IPS-18c (cell line): ENCODE measurements around the gene GCC1.

Experiments used
- H3K4me3 ChIP-seq: 2 replicates; pipeline ENCODE4 v1.7.0; 2013; ENCODE audit warnings: low read depth, mild to moderate bottlenecking, low read length, moderate library complexity; ENCODE audit not compliant: insufficient read depth
- H3K9me3 ChIP-seq: one replicate; pipeline ENCODE4 v1.6.1; 2013; ENCODE audit warnings: mild to moderate bottlenecking, low read length, moderate library complexity; ENCODE audit not compliant: control insufficient read depth, insufficient read depth

Gene GCC1

GRCh38 chr7:127595737-127596136 is 10.3 kb upstream of the GCC1 start:
- no peak overlapping the region for H3K4me3 ChIP-seq

DNA sequence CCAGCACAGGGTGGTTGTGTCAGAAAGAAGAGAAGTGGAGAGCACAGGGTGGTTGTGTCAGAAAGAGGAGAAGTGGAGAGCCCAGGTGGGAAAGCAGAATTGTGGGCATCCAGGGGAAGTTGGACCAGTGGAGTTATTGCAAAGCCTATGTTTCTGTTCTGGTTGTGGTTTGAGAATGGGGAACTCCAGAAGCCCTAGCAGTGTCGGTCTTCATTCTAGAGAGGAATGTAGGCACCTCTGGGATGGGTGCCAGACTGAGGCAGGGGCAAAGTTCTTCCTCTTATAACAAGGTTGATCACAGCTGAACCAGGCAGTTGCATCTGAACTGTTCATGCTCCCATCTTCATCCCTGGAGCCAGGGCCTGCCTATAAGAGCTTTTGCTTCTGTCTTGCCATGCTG is 9.1 kb upstream of the GCC1 start:
- peaks cover 4% of the 10 kb centered on the region for H3K9me3 ChIP-seq
- H3K4me3 ChIP-seq = no peak overlapping the region

More at GRCh38 chr7:127595737-127596136, 10.3 kb upstream of the GCC1 start:
- H3K9me3 ChIP-seq = peaks cover 4% of the 10 kb centered on the region

DNA sequence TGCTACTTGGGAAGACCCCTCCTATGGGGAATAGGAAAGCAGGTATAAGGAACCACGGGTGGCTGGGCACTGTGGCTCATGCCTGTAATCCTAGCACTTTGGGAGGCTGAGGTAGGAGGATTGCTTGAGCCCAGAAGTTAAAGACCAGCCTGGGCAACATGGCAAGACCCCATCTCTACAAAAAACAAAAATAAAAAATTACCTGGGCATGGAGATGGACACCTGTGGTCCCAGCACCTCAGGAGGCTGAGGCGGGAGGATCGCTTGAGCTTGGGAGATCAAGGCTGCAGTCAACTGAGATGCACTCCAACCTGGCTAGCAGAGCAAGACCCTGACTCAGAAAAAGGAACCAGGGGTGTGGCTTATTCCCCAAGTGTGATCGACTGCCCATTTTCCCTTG is 7.2 kb upstream of the GCC1 start:
- Histone ChIP-seq H3K4me3 (no peak overlapping the region), H3K9me3 (peaks cover 4% of the 10 kb centered on the region)

- H3K9me3 ChIP-seq = peaks cover 4% of the 10 kb centered on the region
- no peak overlapping the region for H3K4me3 ChIP-seq
Observed at GRCh38 chr7:127591591-127591990, 6.2 kb upstream of the GCC1 start.

GRCh38 chr7:127591189-127591588 is 5.8 kb upstream of the GCC1 start:
- Histone ChIP-seq H3K9me3 (peaks cover 4% of the 10 kb centered on the region), H3K4me3 (no peak overlapping the region)

GRCh38 chr7:127589896-127590295 is 4.5 kb upstream of the GCC1 start:
- Histone ChIP-seq H3K9me3 (peaks cover 4% of the 10 kb centered on the region), H3K4me3 (no peak overlapping the region)

DNA sequence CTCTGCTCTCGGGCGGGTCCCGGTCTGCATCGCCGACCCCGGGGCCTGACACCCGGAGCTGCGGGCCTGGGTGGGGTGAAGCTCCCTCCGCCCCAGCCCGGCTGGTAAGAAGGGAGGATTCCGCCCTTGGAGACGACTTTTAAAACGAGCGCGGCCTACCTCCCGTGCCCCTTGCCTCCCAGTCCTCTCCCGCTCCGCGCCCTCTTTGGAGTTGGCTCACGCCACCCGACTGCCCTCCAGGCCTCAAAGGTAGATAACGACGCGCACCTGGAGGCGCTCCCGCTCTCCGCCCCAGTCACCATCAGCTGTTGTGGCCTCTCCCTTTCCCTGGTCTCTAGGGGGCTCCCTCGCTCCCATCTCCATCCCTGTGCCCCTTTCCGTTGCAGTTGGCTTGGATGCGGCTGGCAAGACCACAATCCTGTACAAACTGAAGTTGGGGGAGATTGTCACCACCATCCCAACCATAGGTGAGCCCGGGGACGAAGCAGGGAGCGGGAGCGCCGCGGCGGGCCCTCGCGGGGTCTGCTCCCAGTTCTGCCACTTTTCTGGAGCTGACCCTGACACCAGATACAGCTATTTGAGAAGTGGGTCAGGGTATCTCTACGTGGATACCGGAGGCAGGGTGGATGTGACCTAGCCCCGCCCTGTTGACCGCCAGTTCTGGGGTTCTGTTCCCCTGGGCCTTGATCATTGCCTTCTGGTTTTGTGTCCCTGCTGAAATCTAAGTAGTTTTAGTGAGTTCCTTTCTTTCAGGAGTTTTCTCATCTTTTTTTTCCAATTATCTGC is 3.5 kb upstream of the GCC1 start:
- no peaks in the 10 kb centered on the region for H3K9me3 ChIP-seq
- H3K4me3 ChIP-seq = peak overlapping the region; percentile 63

GRCh38 chr7:127588019-127588696 is 2.8 kb upstream of the GCC1 start, which contains the start of gene ARF5:
ARF5 (plus strand) TSS chr7:127588411; CDS start chr7:127588499, 88 bp downstream.
- Histone ChIP-seq H3K9me3 (no peaks in the 10 kb centered on the region), H3K4me3 (peak within 1 kb of the TSS; percentile 63)

DNA sequence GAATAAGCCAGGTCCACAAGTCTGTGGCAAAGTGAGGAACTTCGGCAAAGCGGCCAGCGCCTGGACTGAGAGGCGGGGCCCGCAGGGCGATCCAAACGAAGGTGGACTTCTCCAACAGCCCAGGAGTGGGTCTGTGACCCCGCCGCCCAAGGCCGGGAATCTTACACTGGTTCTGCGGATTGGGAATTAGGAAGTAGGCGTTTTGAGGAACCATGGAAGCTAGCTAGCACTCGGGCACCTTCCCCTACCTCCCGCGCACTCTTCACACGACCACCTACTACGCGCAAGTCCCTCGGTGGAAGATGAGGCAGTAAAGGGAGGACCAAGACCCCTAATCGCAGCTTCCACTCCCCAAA is 2.2 kb upstream of the GCC1 start:
- H3K9me3 ChIP-seq = no peaks in the 10 kb centered on the region
- peak overlapping the region; percentile 63 for H3K4me3 ChIP-seq

GRCh38 chr7:127586346-127586745 is 950 bp upstream of the GCC1 start:
- Histone ChIP-seq H3K4me3 (no peak overlapping the region), H3K9me3 (no peaks in the 10 kb centered on the region)

DNA sequence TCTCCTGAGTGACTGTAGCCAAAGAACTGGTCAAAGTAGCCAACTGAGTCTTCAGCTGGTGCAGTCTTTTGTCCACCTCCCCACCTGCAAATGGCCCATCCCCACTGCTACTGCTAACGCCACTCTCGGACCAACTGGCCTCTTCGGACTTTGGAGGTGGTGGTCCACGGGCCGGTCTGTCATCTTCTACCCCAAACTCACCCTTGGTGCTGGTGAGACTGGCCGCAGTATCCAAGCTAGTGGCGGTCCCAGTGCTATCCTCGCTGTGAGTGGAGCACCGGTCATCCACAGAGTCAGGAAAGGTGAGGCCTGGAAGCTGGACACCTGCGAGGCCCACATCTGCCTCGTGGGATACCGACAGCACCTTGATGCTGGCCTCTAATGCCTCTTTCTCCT is 750 bp downstream of the GCC1 start:
- no peaks in the 10 kb centered on the region for H3K9me3 ChIP-seq
- peak overlapping the region; percentile 79 for H3K4me3 ChIP-seq

GRCh38 chr7:127582361-127582760 is 3.0 kb downstream of the GCC1 start:
- H3K9me3 ChIP-seq = no peaks in the 10 kb centered on the region
- H3K4me3 ChIP-seq = no peak overlapping the region

GRCh38 chr7:127581716-127582115 is 3.7 kb downstream of the GCC1 start:
- no peaks in the 10 kb centered on the region for H3K9me3 ChIP-seq

GRCh38 chr7:127580612-127581011 is 4.8 kb downstream of the GCC1 start:
- Histone ChIP-seq H3K9me3 (no peaks in the 10 kb centered on the region), H3K4me3 (no peak overlapping the region)

More at GRCh38 chr7:127581716-127582115, 3.7 kb downstream of the GCC1 start:
- no peak overlapping the region for H3K4me3 ChIP-seq

- H3K9me3 ChIP-seq = no peaks in the 10 kb centered on the region
- H3K4me3 ChIP-seq = no peak overlapping the region
Observed at GRCh38 chr7:127578711-127579275, 6.6 kb downstream of the GCC1 start.

GRCh38 chr7:127578036-127578684 is 7.2 kb downstream of the GCC1 start:
- H3K9me3 ChIP-seq = no peaks in the 10 kb centered on the region

DNA sequence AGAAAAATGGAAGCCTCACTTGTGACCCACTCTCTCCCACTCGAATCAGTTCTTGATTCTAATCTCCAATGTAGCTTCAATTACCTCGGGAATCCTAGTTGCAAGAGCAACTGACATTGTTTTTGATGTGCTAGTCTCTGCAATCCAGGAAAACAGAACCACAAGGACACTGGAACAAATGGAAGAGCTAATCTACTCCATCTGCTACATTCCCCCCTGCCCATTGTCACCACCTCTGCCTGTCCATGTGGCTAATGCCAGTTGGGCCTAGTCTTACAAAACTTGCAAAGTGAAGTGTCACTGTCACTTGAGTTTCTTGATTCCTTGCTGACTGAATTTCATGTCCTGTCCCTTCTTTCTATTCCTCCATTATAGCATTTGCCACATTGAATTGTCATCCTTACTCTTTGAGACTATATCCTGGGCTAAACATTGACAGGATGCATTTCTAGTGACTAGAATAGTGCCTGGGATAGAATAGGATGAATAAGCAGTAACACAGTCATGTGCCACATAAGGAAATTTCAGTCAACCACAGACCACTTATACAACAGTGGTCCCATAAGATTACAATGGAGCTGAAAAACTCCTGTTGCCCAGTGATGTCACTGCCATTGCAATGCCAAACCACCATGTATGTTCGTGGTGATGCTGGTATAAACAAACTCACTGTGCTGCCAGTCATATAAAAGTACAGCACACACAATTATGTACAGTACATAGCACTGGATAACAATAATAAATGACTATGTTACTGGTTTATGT is 13.5 kb downstream of the GCC1 start:
- H3K9me3 ChIP-seq = no peaks in the 10 kb centered on the region
- no peak overlapping the region for H3K4me3 ChIP-seq

More at GRCh38 chr7:127578036-127578684, 7.2 kb downstream of the GCC1 start:
- no peak overlapping the region for H3K4me3 ChIP-seq
